Stimulated activated CD4-positive, alpha-beta T cell treated with anti-CD3 and anti-CD28 coated beads, Interleukin-1b, Interleukin-23, amount 100 ng/mL, for 1 hour (primary cell): ENCODE measurements around the gene ACAD10.
"Not testable (repeated sequence)": the region's sequence is repeated elsewhere in the genome, so short reads cannot be mapped to it uniquely, and the experiment has no call there.

Experiments
- DNase-seq, 2 donors: peaks; one replicate each; pipeline ENCODE4 v3.0.0-alpha.2; 2020; ENCODE audit warnings: low read depth in 2 of 2

ACAD10 gene

DNA sequence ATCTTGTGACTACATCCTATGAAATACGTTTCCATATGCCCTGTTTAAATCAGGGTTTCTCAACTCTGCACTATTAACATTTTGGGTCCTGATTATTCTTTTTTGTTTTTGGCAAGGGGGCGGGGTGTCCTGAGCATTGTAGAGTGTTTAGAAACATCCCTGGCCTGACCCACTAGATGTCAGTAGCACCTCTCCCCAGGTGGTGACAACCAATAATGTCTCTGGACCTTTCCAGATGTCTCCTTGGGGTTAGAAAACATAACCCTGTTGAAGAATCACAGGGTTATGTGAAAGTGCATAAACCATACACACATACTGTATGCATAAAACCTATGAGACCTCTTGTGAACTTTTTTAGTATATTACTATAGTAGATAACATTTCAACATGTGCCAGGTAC is 1.4 kb downstream of the ACAD10 start:
- no peak for DNase-seq

DNA sequence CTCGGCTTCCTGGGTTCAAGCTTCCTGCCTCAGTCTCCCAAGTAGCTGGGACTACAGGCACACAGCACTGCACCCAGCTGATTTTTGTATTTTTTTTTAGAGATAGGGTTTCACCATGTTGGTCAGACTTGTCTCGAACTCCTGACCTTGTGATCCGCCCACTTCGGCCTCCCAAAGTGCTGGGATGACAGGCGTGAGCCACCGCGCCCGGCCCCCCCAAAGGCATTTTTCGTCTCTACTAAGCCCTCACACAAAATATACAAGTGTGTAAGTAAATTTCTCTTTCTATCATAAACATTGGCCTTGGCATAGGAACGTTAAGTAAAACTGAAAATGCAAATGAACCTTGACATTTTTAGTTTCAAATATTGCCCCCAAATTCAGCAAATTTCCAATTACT is 2.1 kb downstream of the ACAD10 start:
- no peak for DNase-seq

DNA sequence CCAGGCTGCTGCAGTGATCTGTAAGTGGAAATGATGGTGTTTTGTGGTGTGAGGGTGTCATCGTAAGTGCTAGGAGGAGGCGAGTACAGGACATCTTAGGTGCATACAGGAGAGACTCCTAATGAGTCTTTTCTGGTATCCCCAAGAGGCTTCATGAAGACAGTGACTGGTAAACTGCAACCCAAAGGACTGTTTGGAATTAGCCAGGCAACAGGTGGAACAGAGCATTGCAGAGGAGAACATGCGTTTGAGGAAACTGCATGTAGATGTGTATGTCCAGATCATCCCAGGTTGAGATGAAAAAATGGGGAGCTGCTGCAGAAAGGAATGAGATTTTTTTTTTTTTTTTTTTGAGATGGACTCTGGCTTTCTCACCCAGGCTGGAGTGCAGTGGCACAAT is 5.4 kb downstream of the ACAD10 start:
- no peak for DNase-seq

DNA sequence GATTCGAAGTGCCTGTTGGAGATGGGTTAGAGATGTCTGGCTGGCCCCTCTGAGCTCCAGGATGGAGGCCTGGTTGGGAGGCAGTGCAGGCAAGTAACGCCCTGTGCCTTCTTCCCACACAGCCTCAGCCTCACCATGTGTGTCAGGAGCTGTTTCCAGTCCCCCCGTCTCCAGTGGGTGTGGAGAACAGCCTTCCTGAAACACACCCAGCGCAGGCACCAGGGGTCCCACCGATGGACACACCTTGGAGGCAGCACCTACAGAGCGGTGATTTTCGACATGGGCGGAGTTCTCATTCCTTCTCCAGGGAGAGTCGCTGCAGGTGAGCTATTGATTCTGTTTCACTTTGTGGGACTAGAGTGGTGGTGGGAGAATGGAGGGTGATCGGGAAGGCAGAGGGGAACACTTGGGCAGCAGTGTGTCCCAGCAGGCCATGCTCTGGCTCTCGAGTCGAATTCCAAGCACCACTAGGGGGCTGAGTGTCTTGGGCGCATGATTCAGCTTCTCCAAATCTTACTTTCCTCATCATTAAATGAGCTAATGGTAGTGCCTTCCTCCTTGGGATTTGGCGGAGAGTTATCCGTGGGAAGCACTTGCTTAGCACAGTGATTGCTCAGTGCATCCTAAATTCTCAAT is 6.8 kb downstream of the ACAD10 start:
- DNase-seq = no peak

DNA sequence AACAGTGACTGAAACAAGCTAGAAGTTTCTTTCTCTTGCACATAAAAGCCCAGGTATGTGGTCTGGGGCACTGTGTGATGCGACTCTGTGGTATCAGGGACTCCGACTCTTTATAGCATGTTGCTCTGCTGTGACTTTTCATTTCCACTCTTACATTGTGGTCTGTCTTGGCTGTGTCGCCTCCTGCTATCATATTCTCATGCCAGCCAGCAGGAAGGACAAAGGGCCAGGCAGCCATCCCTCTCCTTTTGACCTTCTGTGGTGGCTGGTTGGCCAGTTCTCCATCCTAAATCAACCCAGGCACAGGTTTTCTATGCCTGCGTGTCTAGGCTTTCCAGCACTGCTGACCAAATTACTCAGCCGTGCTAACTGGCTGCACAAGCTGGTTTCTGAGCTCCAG is 8.0 kb downstream of the ACAD10 start:
- DNase-seq = no peak

DNA sequence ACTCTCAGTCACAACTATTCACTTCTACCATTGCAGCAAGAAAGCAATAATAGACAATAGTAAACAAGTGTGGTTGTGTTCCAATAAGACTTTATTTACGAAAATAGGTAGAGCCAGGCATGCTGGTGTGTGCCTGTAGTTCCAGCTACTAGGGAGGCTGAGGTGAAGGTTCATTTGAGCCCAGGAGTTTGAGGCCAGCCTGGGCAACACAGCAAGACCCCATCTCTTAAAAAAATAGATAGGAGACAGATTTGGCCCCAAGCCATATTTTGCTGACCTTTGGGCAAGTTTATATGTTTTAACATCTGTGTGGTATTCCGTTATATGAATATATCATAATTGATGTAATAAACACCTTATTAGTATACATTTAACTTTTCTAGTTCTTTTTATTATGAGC is 14.1 kb downstream of the ACAD10 start:
- no peak for DNase-seq

DNA sequence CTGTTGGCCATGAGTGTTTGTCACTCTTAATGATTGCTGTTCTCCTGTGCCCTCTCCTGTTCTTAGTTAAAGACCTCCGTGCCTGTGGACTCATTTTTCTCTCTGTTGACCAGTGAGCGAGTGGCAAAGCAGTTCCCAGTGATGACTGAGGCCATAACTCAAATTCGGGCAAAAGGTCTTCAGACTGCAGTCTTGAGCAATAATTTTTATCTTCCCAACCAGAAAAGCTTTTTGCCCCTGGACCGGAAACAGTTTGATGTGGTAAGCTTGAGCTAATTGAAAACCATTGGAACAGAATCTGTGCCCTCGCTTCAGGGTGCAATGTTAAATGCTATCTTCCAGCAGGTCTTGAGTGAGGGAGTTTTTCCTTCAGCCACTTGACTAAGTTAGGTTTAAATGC is 19.8 kb downstream of the ACAD10 start:
- DNase-seq = no peak

DNA sequence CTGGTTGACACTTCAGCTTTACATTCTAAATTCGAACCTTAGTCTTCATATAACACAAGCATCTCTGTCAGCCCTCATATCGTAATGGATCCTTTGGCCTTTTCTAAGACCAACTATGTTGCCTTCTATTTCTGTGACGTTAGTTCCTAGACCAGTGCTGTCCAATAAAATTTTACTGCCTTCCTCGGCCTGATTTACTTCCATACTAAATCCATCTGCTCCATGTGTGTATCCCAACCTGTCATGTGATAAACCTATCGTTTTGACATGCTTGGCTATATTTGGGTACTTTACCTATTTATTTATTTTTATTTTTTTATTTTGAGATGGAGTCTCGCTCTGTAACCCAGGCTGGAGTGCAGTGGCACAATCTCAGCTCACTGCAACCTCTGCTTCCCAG is 20.3 kb downstream of the ACAD10 start:
- DNase-seq = no peak

DNA sequence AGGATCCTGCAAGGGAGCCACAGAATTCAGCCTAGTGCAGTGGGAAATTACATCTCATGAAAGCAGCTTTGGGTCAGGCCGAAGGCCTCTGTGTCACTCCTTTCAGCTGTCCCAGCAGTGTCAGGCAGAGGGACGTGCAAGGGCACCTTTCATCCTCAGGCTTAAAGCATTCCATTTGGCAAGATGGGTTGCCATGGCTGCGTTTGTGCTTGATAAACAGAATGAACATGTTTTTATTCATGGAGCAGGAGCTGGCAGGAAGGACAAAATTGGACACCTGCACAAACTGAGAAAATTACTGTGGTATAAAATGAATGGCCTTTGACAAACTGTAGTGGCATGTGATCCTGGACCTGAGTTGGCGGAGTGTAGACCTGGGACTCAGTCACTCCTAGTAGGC is 29.4 kb downstream of the ACAD10 start:
- no peak for DNase-seq

DNA sequence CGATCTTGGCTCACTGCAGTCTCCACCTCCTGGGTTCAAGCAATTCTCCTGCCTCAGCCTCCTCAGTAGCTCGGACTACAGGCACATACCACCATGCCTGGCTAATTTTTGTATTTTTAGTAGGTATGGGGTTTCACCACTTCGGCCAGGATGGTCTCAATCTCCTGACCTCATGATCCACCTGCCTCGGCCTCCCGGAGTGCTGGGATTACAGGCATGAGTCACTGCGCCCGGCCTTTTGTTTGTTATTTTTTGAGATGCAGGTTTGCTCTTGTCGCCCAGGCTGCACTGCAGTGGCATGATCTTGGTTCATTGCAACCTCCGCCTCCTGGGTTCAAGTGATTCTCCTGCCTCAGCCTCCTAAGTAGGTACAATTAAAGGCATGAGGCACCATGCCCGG is 33.5 kb downstream of the ACAD10 start:
- not testable (repeated sequence) for DNase-seq

DNA sequence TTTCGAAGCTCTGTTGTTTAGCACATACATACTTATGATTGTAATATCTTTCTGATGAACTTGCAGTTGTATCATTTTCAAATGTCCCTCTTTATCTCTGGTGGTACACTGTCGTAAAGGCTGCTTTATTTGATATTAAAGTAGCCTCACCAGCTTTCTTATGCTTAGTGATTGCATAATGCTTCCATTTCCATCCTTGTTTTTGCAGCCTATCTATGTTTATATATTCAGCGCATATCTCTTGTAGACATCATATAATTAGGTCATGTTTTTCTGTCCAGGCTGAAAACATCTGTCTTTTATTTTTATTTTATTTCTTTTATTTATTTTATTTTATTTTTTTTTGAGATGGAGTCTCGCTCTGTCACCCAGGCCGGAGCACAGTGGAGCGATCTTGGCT is 34.6 kb downstream of the ACAD10 start:
- DNase-seq = no peak

DNA sequence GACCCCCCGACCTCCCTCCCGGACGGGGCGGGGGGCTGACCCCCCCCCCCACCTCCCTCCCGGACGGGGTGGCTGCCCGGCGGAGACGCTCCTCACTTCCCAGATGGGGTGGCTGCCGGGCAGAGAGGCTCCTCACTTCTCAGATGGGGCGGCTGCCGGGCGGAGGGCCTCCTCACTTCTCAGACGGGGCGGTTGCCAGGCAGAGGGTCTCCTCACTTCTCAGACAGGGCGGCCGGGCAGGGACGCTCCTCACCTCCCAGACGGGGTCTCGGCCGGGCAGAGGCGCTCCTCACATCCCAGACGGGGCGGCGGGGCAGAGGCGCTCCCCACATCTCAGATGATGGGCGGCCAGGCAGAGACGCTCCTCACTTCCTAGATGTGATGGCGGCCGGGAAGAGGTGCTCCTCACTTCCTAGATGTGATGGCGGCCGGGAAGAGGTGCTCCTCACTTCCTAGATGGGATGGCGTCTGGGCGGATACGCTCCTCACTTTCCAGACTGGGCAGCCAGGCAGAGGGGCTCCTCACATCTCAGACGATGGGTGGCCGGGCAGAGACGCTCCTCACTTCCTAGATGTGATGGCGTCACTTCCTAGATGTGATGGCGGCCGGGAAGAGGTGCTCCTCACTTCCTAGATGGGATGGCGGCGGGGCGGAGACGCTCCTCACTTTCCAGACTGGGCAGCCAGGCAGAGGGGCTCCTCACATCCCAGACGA is 38.0 kb downstream of the ACAD10 start:
- not testable (repeated sequence) for DNase-seq

DNA sequence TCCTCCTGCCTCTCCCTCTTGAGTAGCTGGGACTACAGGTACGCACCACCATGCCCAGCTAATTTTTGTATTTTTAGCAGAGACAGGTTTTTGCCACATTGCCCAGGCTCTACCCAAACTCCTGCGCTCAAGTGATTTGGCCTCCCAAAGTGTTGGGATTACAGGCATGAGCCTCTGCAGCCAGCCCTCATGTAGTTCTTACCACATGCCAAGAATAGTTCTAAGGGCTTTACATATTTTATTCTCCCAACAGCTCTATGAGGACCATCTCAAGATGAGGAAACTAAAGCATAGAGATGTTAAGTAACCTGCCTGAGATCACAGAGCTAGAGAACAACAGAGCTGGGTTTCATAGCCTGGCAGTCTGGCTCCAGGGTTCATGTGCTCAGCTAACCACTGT is 42.9 kb downstream of the ACAD10 start:
- no peak for DNase-seq

DNA sequence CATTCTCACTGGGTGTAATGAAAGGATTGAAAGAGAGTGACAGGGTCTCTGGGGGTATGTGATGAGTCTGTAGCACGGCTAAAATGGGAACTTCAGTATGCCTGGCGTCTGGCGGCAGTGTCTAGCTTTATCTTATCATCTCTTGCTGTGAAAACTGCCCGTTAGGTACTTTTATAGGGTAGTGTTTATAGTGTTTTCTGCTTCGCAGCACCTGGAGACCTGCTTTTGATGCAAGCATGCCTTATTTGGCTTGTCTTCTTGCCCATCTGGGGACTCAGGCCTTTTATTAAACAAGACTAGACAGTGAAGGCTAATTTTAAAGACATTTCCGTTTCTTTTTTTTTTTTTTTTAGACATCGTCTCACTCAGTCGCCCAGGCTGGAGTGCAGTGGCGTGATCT is 44.6 kb downstream of the ACAD10 start:
- no peak for DNase-seq

DNA sequence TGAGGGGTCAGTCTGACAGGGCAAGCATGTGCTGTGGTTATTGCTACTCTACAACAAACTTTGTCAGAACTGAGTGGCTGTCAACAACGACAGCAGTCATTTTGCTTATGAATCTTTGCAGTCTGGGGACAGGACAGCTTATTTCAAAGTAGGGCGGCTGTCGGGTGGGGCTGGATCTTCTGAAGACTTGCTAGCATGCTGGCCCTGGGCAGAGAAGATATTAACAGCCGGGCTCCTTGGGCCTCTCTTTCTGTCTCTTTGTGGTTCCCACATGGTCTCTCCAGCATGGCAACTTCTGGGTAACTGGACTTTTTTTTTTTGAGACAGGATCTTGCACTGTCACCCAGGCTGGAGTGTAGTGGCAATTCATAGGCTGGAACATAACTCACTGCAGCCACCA is 46.9 kb downstream of the ACAD10 start:
- no peak for DNase-seq

DNA sequence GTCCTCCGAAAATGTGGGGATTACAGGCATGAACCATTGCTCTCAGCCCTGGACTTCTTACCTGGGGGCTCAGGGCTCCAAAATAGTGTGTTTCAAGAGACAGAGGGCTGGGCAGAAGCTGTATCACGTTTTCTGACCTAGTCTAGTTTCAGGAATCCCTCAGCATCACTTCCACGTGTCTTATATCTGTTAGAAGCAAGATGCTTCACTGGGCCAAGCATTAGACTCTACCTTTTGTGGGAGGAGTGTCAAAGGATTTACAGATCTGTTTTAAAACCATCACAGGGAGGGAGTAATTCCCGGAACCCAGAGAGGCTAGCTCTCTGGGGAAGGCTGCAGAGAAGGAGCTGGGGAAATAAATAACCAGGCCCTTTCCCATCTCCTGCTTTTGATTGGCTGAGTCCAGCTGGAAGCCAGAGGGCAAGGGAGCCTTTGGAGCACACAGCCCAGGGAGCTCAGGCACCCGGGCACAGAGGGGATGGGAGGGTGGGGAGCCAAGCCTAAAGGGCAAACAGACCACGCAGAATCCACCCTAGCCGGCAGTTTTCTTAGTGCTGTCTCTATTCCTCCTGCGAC is 47.6 kb downstream of the ACAD10 start:
- DNase-seq = no peak

DNA sequence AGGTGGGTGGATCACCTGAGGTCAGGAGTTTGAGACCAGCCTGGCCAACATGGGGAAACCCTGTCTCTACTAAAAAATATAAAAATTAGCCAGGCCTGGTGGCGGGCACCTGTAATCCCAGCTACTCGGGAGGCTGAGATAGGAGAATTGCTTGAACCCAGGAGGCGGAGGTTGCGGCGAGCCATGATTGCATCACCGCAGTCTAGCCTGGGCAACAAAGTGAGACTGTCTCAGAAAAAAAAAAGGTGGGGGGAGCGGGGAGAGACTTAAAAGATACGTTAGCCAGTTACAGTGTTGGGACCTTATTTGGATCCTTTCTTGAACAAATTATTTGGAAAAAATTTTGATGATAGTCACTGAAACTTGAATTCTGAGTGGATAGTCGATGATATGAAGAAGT is 53.7 kb downstream of the ACAD10 start:
- DNase-seq = not testable (repeated sequence)

DNA sequence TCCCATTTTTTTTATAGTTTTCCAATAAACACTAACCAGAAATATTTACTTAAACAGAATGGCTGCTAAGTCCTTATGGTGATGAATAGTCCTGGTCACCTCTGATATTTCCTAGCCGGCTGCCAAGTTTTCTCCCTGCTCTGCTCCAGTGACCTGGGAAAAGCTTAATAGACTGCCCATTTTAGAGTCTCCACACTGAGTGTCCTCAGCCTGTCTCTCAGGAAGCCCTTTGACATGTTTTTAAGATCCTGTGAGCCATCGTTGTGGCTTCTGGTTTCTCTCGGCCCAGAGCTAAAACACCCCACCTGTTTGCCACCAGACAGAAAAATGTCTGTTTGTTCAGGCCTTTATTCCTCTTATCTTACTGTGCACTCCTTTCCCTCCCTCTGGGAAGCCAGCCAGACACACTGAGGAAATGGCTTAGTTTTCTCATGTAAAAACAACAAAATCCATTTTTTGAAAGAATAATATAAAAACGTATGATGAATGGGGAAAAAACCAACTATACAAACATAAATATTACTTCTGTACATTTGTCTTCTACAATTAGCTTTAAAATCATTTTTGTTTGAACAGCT is 55.5 kb downstream of the ACAD10 start:
- no peak for DNase-seq

DNA sequence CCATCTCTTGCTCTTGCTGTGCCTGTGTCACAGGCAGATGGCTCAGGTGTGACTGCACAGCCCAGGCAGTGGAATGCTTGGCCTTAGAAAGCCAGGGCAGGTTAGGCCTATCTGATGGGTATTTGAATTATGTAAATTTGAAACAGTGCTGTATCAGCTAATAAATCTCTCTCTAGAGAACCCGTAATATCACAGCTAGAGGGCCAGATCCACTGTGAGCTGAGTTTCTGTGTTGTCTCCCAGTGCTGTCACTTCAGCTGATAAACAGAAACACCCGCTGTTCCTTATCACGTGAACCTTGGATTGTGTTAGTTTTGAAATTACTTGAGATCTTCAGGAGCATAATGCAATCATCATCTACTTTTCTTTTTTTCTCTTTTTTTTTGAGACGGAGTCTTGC is 59.4 kb downstream of the ACAD10 start:
- no peak for DNase-seq

DNA sequence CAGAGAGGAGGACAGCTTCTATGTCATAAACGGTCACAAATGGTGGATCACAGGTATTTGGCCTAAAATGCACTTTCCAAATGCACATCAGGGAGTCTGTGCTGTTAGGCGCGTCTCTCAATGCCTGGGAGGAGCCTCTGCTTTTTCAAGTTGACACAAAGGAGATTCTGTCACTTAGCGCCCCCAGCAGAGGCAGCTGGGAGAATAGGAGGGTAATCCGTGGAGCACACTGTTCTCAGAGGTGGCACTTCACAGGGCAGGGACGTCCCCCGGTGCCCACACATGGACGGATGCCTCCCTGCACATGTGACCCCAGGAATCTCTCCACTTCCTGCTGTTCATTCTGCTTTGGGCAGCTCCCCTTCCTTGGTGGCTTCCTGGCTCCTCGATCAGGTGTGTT is 61.5 kb downstream of the ACAD10 start:
- no peak for DNase-seq

DNA sequence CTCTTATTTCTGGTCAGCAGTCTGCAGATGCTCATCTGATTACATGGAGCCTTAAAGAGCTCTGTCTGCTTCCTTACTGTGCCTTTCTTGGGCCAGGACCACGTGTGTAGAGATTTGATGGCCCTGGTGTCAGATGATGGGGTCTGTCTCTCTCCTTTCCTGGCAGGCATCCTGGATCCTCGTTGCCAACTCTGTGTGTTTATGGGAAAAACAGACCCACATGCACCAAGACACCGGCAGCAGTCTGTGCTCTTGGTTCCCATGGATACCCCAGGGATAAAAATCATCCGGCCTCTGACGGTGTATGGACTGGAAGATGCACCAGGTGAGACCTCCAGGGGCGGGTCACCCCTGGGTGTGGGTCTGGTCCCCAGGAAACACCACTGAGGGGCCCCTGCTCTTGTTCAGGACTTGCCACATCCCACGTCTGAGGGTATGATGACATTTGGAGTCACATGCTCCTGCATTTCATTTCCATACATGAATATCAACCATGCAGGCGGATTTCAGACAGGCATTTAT is 62.4 kb downstream of the ACAD10 start:
- no peak for DNase-seq

DNA sequence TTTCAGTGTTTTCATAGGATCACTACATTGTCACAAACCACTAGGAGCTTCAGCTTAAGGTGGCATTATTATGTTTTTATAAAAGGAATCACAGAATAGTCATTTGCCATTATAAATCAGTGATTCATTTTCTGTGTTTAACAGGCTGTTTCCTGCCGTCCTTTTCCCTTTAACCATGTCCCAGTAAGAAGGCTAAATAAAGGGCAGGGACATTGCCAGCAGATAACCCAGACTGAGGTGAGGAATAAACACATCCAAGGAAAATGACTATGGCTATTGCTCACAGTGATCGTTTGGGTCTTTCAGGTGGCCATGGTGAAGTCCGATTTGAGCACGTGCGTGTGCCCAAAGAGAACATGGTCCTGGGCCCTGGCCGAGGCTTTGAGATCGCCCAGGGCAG is 63.0 kb downstream of the ACAD10 start:
- no peak for DNase-seq

DNA sequence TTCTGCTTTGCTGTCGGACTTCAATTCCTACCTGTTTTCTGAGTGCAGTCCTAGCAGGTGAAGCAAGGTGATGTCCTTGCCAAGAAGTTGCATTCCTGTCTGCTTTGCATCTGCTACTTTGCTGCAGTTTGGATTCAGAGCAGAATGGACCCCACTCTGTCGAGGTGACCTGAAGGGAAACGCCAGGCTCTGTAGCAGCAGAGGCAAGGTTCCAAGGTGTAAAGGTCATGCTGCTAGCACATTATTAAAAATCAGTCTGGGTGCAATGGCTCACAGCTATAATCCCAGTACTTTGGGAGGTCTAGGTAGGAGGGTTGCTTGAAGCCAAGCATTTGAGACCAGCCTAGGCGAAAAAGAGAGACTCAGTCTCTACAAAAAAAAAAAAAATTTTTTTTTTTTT is 63.5 kb downstream of the ACAD10 start:
- DNase-seq = no peak
